A549 (cell line): Measurements from ENCODE around the gene PTGR1. TPM values are rescaled to one million over a fixed set of nuclear protein-coding genes. Genes with fewer than 3 reads are reported as not detected.

Experiments used
- ATAC-seq, 2 experiments: fragments of 200-7000 bp in 1 of 2; fragments of >200 bp in 1 of 2; cut with Nextera tagmentation in 1 of 2; cut with Tn5 transposase in 1 of 2; 3 replicates each; pipeline versions ENCODE4 v1.8.0 to v1.9.1; 2018 to 2020; ENCODE audit warnings: mild to moderate bottlenecking in 1 of 2, moderate library complexity in 1 of 2
- CTCF ChIA-PET: fragments of 300-600 bp; sonication (Branson Sonifier 250); formaldehyde crosslinking; extraction: SDS; loops from one replicate; lab custom pipeline; 2021; ENCODE audit warnings: antibody characterized with exemption, inconsistent platforms; lab: Yijun Ruan, JAX
- POLR2A ChIA-PET: fragments of 350-600 bp; formaldehyde crosslinking; extraction: SDS; loops from one replicate; lab custom pipeline; 2021; ENCODE audit warnings: antibody characterized with exemption, inconsistent platforms; lab: Yijun Ruan, JAX
- DNase-seq, 2 experiments: peaks; one replicate each; pipeline versions ENCODE4 v3.0.0 to v3.0.0-alpha.2; 2011 to 2016; ENCODE audit warnings: low read depth in 1 of 2, low spot score in 1 of 2
- FAIRE-seq: peaks from 2 replicates; lab custom pipeline; 2011; peaks lifted over from hg19 to GRCh38; lab: Jason Lieb, UNC
- H3K27ac ChIP-seq, 2 experiments: fragments of >200 bp; sonication (Bioruptor Twin); formaldehyde crosslinking; 3 replicates each; pipeline ENCODE4 v1.5.1; 2016 to 2017
- H3K4me1 ChIP-seq: fragments of >200 bp; sonication (Bioruptor Twin); formaldehyde crosslinking; 3 replicates; pipeline ENCODE4 v1.6.1; 2016
- H3K4me2 ChIP-seq: fragments of >200 bp; sonication (Bioruptor Twin); formaldehyde crosslinking; 3 replicates; pipeline ENCODE4 v1.6.1; 2016
- H3K4me3 ChIP-seq: fragments of >200 bp; sonication (Bioruptor Twin); formaldehyde crosslinking; 3 replicates; pipeline ENCODE4 v1.5.1; 2016
- H3K9me3 ChIP-seq: fragments of >200 bp; sonication (Bioruptor Twin); formaldehyde crosslinking; 3 replicates; pipeline ENCODE4 v1.6.1; 2016
- CBX2 ChIP-seq: fragments of 200-600 bp; sonication (generic); IDR thresholded peaks from 2 replicates; pipeline ENCODE4 v1.6.1; 2016; ENCODE audit warnings: low read depth, mild to moderate bottlenecking, borderline replicate concordance
- CEBPB ChIP-seq, 2 experiments: fragments of >200 bp in 1 of 2; sonication (Bioruptor Twin) in 1 of 2; formaldehyde crosslinking in 1 of 2; IDR thresholded peaks; 2 replicates each; pipeline ENCODE4 v1.6.1; 2012 to 2016
- EHF ChIP-seq: fragments of 250-450 bp; sonication (Bioruptor Pico); IDR thresholded peaks from 2 replicates; pipeline ENCODE4 v1.5.0; 2020; ENCODE audit warnings: mild to moderate bottlenecking
- EHMT2 ChIP-seq: fragments of 200-600 bp; sonication (generic); IDR thresholded peaks from 2 replicates; pipeline ENCODE4 v1.6.1; 2016; ENCODE audit warnings: antibody characterized with exemption, low read depth, mild to moderate bottlenecking, moderate library complexity
- ESRRA ChIP-seq: fragments of 150-350 bp; IDR thresholded peaks from 2 replicates; pipeline ENCODE4 v1.6.1; 2014; ENCODE audit warnings: mild to moderate bottlenecking, low read length, borderline replicate concordance
- GATA3 ChIP-seq: IDR thresholded peaks from 2 replicates; pipeline ENCODE4 v1.6.1; 2012; ENCODE audit warnings: borderline replicate concordance
- HOXB13 ChIP-seq: fragments of 250-450 bp; sonication (Bioruptor Pico); IDR thresholded peaks from 2 replicates; pipeline ENCODE4 v1.5.0; 2020; ENCODE audit warnings: low read depth, mild to moderate bottlenecking, moderate library complexity
- HOXB5 ChIP-seq: fragments of 250-450 bp; sonication (Bioruptor Pico); IDR thresholded peaks from 2 replicates; pipeline ENCODE4 v1.5.0; 2020; ENCODE audit warnings: mild to moderate bottlenecking, moderate library complexity
- JUN ChIP-seq, 2 experiments: fragments of >200 bp; sonication (Bioruptor Twin); formaldehyde crosslinking; IDR thresholded peaks; 2 replicates in 1 of 2; 3 replicates in 1 of 2; pipeline ENCODE4 v1.6.1; 2016 to 2017
- KDM1A ChIP-seq: fragments of 200-600 bp; sonication (generic); IDR thresholded peaks from 2 replicates; pipeline ENCODE4 v1.6.1; 2016; ENCODE audit warnings: low read depth, mild to moderate bottlenecking
- KDM5A ChIP-seq: fragments of 200-600 bp; sonication (generic); IDR thresholded peaks from 2 replicates; pipeline ENCODE4 v1.6.1; 2016; ENCODE audit warnings: antibody characterized with exemption, mild to moderate bottlenecking
- NFE2L2 ChIP-seq: fragments of 150-350 bp; conservative IDR thresholded peaks from 2 replicates; pipeline ENCODE4 v1.6.1; 2014; ENCODE audit warnings: low read length
- NPAS2 ChIP-seq: fragments of 250-450 bp; sonication (Bioruptor Pico); IDR thresholded peaks from 2 replicates; pipeline ENCODE4 v1.8.0; 2022; ENCODE audit warnings: mild to moderate bottlenecking, moderate library complexity, borderline replicate concordance
- NR3C1 ChIP-seq: fragments of >200 bp; sonication (Bioruptor Twin); formaldehyde crosslinking; IDR thresholded peaks from 3 replicates; pipeline ENCODE4 v1.6.1; 2017
- RAD21 ChIP-seq, 2 experiments: fragments of >200 bp in 1 of 2; sonication (Bioruptor Twin) in 1 of 2; formaldehyde crosslinking in 1 of 2; IDR thresholded peaks in 1 of 2; conservative IDR thresholded peaks in 1 of 2; 2 replicates in 1 of 2; 3 replicates in 1 of 2; pipeline ENCODE4 v1.6.1; 2012 to 2018; ENCODE audit warnings: inconsistent platforms in 1 of 2
- RARB ChIP-seq: fragments of 250-450 bp; sonication (Bioruptor Pico); IDR thresholded peaks from 2 replicates; pipeline ENCODE4 v1.8.0; 2021; ENCODE audit warnings: mild to moderate bottlenecking, moderate library complexity
- SREBF2 ChIP-seq: fragments of 450-650 bp; IDR thresholded peaks from 2 replicates; pipeline ENCODE4 v1.6.1; 2014; ENCODE audit warnings: mild to moderate bottlenecking, moderate library complexity
- TFCP2L1 ChIP-seq: fragments of 250-450 bp; sonication (Bioruptor Pico); IDR thresholded peaks from 2 replicates; pipeline ENCODE4 v1.5.0; 2021; ENCODE audit warnings: mild to moderate bottlenecking
- ZC3H11A ChIP-seq: fragments of 450-650 bp; IDR thresholded peaks from 2 replicates; pipeline ENCODE4 v1.6.1; 2014; ENCODE audit warnings: antibody characterized with exemption, mild to moderate bottlenecking
- ZFP36 ChIP-seq: fragments of 450-650 bp; IDR thresholded peaks from 2 replicates; pipeline ENCODE4 v1.6.1; 2014; ENCODE audit warnings: borderline replicate concordance; ENCODE audit not compliant: partially characterized antibody
- ZNF302 ChIP-seq: fragments of 250-450 bp; sonication (Bioruptor Pico); IDR thresholded peaks from 2 replicates; pipeline ENCODE4 v1.9.0; 2021; ENCODE audit warnings: inconsistent platforms, mild to moderate bottlenecking, moderate library complexity
- ZSCAN20 ChIP-seq: fragments of 250-450 bp; sonication (Bioruptor Pico); IDR thresholded peaks from 2 replicates; pipeline ENCODE4 v1.8.0; 2022; ENCODE audit warnings: mild to moderate bottlenecking, moderate library complexity
- WGBS: methylation state at CpG from one replicate; pipeline ENCODE4 v1.1.6; 2017; ENCODE audit errors: missing lambda C conversion rate; 5-methylcytosine and 5-hydroxymethylcytosine counted together
- polyA plus RNA-seq, 4 experiments: library from polyadenylated mRNA; depleted of rRNA in 3 of 4; stranded (reverse); fragments of >200 nt; fragmentation: RNase III in 1 of 4; extraction: RNeasy Plus Mini Kit Qiagen cat#74134 plus additional on column Dnase treatment in 1 of 4; gene quantifications; 2 replicates in 3 of 4; 3 replicates in 1 of 4; pipeline ENCODE4 v1.2.3, GENCODE V29; 2011 to 2017
- TF ChIP-seq, protein P1 (sequence below): IDR thresholded peaks from 2 replicates; pipeline ENCODE4 v1.6.1; 2012; ENCODE audit warnings: low read depth, borderline replicate concordance
- TF ChIP-seq, protein P2 (sequence below): fragments of 450-650 bp; IDR thresholded peaks from 2 replicates; pipeline ENCODE4 v1.6.1; 2014; ENCODE audit warnings: antibody characterized with exemption
- TF ChIP-seq, protein P3 (sequence below): fragments of 250-450 bp; sonication (Bioruptor Pico); IDR thresholded peaks from 2 replicates; pipeline ENCODE4 v1.5.0; 2021; ENCODE audit warnings: mild to moderate bottlenecking, moderate library complexity, borderline replicate concordance
- TF ChIP-seq, protein P4 (sequence below): fragments of 250-450 bp; sonication (Bioruptor Pico); IDR thresholded peaks from 2 replicates; pipeline ENCODE4 v1.5.0; 2020; ENCODE audit warnings: low read depth, mild to moderate bottlenecking, moderate library complexity

Gene PTGR1
- polyA plus RNA-seq, 2 of the 4 experiments (the other 2 are of a cell fraction) = 552 to 672 TPM

DNA sequence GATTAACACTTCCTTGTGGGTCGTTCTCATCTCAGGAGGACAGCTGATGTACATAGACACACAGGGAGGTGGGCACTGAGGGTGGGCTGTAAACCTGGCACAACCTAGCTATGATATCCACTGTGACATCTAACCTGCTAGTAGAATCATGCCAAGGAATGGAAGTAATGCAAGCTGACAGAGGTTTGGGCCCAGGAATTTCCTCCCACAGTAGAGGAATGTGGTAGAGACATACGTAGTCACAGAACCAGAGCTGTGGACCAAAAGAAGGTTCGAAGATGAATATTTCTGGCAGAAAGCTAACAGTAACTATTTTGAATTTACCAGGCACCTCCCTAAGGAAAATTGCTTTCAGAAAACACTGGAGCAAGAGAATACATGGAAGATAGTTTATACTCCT is 16.5 kb upstream of the PTGR1 start (continued):
- TF ChIP-seq ESRRA = no peak
- no peak for TF ChIP-seq ZNF302 (CRISPR knock-in tag)
- TF ChIP-seq ZSCAN20 (CRISPR knock-in tag) = no peak
- TF ChIP-seq CEBPB (IDR thresholded peaks at IDR 0.05) = no peak
- TF ChIP-seq, protein P1, sequence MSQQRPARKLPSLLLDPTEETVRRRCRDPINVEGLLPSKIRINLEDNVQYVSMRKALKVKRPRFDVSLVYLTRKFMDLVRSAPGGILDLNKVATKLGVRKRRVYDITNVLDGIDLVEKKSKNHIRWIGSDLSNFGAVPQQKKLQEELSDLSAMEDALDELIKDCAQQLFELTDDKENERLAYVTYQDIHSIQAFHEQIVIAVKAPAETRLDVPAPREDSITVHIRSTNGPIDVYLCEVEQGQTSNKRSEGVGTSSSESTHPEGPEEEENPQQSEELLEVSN = no peak

DNA sequence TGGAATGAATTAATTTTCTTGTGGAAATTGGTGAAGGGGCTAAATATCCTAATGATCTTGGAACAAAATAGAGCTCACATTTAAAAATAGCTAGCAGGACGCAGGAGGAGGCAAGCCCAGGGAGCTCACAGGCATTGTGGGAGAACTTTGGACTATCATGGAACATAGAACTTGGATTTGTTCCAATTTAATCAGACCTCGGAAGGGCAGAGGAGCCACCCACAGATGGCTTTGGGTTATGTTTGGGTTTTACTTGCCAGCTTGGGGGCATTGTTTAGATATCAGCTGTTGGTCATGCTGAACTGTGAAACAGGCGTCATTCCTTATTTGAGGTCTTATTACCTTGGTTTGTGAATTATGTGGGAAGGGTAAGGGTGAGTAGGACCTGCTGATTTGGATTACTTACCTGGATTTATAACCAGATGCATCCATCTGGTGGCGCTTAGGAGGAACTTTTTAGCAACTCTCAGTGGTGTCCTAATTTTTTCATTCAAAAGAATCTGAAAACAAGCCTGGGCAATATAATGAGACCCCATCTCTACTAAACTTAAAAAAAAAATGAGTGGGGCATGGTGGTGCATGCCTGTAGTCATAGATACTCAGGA is 14.1 kb upstream of the PTGR1 start:
- Histone ChIP-seq H3K4me1 (peaks cover 13% of the 10 kb centered on the region), H3K9me3 (no peaks in the 10 kb centered on the region), H3K4me2 (peak overlapping the region; percentile 54), H3K27ac (peak overlapping the region; percentile 39 to 63), H3K4me3 (no peak overlapping the region)
- peak in 1 of 2 experiments; percentile 52 for DNase-seq
- ATAC-seq = peak; percentile 52 to 82; a peak in 4 of 6 replicates
- ChIA-PET CTCF (interaction anchor here (0.8 to 2.6 kb wide), 8 partner anchors 8 to 79 kb away, joined by 4 to 11 read pairs (median 6); partner anchors contain the start of gene PTGR1), POLR2A (interaction anchor here (0.9 to 1.8 kb wide), 3 partner anchors 14 to 18 kb away, joined by 4 to 11 read pairs (median 4); partner anchors contain the start of genes DNAJC25 and PTGR1)
- peak in 1 of 2 experiments; percentile 33; a peak in 3 of 5 replicates for TF ChIP-seq RAD21 (conservative IDR thresholded peaks at IDR 0.05 in 1 of 2, IDR thresholded peaks at IDR 0.05 in 1 of 2)
- no peak for TF ChIP-seq TFCP2L1 (CRISPR knock-in tag)
- 41% methylated on average over 4 of the region's 4 CpGs for WGBS
- FAIRE-seq = no peak

DNA sequence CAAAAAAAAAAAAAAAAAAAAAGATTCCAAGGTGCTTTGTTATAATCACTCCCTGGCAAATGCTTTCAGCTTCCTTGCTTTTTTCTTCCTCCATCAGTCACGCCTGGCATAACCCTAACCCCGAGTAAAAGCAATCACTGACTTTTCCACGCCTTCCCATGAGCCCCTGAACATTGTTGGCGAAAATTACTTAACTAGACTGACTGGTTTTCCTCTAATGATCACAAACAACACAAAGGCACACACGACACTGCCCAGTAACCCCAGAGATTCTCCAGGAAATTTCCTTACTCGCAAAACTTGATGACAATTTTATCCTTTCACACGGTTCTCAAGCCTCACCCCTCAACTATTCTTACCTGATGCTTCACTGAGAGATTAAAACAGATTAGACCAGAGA is 11.4 kb upstream of the PTGR1 start:
- WGBS = 83% methylated on average over 7 of the region's 7 CpGs
- ChIA-PET CTCF (interaction anchor here (0.7 to 1.4 kb wide), 7 partner anchors 10 to 621 kb away, joined by 3 to 7 read pairs (median 3); no protein-coding TSS in a partner anchor), POLR2A (interaction anchor here (0.6 kb wide), 1 partner anchor 20 kb away, joined by 4 read pairs; the partner anchor contains the start of gene DNAJC25)
- DNase-seq = no peak
- TF ChIP-seq NFE2L2 (no peak), ZSCAN20 (CRISPR knock-in tag) (no peak), NR3C1 (no peak), CEBPB (IDR thresholded peaks at IDR 0.05) (no peak), ZFP36 (no peak), RARB (CRISPR knock-in tag) (no peak), GATA3 (no peak), HOXB5 (CRISPR knock-in tag) (no peak)
- TF ChIP-seq, protein P2, sequence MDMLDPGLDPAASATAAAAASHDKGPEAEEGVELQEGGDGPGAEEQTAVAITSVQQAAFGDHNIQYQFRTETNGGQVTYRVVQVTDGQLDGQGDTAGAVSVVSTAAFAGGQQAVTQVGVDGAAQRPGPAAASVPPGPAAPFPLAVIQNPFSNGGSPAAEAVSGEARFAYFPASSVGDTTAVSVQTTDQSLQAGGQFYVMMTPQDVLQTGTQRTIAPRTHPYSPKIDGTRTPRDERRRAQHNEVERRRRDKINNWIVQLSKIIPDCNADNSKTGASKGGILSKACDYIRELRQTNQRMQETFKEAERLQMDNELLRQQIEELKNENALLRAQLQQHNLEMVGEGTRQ = no peak
- TF ChIP-seq, protein P3, sequence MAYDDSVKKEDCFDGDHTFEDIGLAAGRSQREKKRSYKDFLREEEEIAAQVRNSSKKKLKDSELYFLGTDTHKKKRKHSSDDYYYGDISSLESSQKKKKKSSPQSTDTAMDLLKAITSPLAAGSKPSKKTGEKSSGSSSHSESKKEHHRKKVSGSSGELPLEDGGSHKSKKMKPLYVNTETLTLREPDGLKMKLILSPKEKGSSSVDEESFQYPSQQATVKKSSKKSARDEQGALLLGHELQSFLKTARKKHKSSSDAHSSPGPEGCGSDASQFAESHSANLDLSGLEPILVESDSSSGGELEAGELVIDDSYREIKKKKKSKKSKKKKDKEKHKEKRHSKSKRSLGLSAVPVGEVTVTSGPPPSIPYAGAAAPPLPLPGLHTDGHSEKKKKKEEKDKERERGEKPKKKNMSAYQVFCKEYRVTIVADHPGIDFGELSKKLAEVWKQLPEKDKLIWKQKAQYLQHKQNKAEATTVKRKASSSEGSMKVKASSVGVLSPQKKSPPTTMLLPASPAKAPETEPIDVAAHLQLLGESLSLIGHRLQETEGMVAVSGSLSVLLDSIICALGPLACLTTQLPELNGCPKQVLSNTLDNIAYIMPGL (CRISPR knock-in tag) = no peak
- no peak for FAIRE-seq
- no peak for ATAC-seq
- H3K4me1 ChIP-seq = peaks cover 21% of the 10 kb centered on the region
- H3K4me2 ChIP-seq = no peak overlapping the region
- no peak overlapping the region for H3K4me3 ChIP-seq
- H3K9me3 ChIP-seq = no peaks in the 10 kb centered on the region
- H3K27ac ChIP-seq = peak overlapping the region in 1 of 2 experiments; percentile 10; a peak in 2 of 6 replicates

DNA sequence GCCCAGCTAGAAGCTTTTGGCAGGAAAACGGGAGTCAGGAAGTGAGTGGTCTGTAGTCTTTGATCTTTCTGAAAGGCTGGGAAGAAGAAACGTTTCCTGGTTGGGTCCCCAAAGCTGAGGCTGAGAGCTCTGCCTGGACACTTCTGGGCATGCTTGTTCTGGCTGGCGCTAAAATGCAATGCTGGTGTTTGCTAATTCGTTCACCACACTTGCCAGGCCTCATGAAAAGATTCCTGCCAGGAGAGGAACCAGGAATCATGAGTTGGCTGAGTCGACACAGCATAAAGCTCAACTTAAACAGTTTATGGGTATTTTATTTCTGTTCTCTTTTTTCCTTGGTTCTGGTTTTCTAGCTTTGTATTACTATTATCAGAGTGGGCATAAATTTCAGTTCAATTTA is 10.7 kb upstream of the PTGR1 start:
- Histone ChIP-seq H3K4me2 (no peak overlapping the region), H3K9me3 (no peaks in the 10 kb centered on the region), H3K27ac (peak overlapping the region in 1 of 2 experiments; percentile 10; a peak in 2 of 6 replicates), H3K4me1 (peaks cover 28% of the 10 kb centered on the region), H3K4me3 (no peak overlapping the region)
- TF ChIP-seq CEBPB (IDR thresholded peaks at IDR 0.05) = no peak
- TF ChIP-seq NPAS2 (CRISPR knock-in tag) = no peak
- no peak for TF ChIP-seq EHMT2
- no peak for TF ChIP-seq EHF (CRISPR knock-in tag)
- TF ChIP-seq HOXB5 (CRISPR knock-in tag) = no peak
- no peak for TF ChIP-seq ZC3H11A
- no peak for TF ChIP-seq HOXB13 (CRISPR knock-in tag)
- TF ChIP-seq, protein P4, sequence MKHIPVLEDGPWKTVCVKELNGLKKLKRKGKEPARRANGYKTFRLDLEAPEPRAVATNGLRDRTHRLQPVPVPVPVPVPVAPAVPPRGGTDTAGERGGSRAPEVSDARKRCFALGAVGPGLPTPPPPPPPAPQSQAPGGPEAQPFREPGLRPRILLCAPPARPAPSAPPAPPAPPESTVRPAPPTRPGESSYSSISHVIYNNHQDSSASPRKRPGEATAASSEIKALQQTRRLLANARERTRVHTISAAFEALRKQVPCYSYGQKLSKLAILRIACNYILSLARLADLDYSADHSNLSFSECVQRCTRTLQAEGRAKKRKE = no peak
- no peak for TF ChIP-seq TFCP2L1 (CRISPR knock-in tag)
- no peak for TF ChIP-seq CBX2
- TF ChIP-seq GATA3 = no peak
- no peak for TF ChIP-seq KDM5A
- no peak for TF ChIP-seq JUN (IDR thresholded peaks at IDR 0.05)
- TF ChIP-seq KDM1A = no peak
- no peak for TF ChIP-seq SREBF2
- ATAC-seq (no peak), DNase-seq (no peak), FAIRE-seq (no peak)
- CTCF ChIA-PET = interaction anchor here (0.8 to 1.4 kb wide), 5 partner anchors 12 to 82 kb away, joined by 3 to 5 read pairs (median 3); no protein-coding TSS in a partner anchor
- POLR2A ChIA-PET = interaction anchor here (0.6 kb wide), 1 partner anchor 21 kb away, joined by 4 read pairs; the partner anchor contains the start of gene DNAJC25
- 73% methylated on average over 5 of the region's 5 CpGs for WGBS
